AG09319 (cell line): ENCODE data around the gene CLPSL1.

Experiments
- DNase-seq: peaks from one replicate; pipeline ENCODE4 v3.0.0-alpha.2; 2010; ENCODE audit warnings: low read depth; ENCODE audit errors: extremely low read depth
- CTCF ChIP-seq: IDR thresholded peaks from 2 replicates; pipeline ENCODE4 v1.5.1; 2011; ENCODE audit warnings: low read depth, mild to moderate bottlenecking, inconsistent platforms, low read length, moderate library complexity

CLPSL1 gene

GRCh38 chr6:35788423-35788982, 7.7 kb downstream of the CLPSL1 start:
- DNase-seq, result no peak
- TF ChIP-seq CTCF, result no peak

- TF ChIP-seq CTCF, result no peak
- no peak for DNase-seq
These were observed 9.9 kb downstream of the CLPSL1 start for GRCh38 chr6:35790683-35791082.

GRCh38 chr6:35794536-35795452, 14.0 kb downstream of the CLPSL1 start:
- DNase-seq, result no peak
- no peak for TF ChIP-seq CTCF

GRCh38 chr6:35795453-35796071, 14.7 kb downstream of the CLPSL1 start:
- DNase-seq, result no peak
- TF ChIP-seq CTCF, result no peak

- TF ChIP-seq CTCF, result no peak
- no peak for DNase-seq
These were observed 15.4 kb downstream of the CLPSL1 start for GRCh38 chr6:35796236-35796635.

GRCh38 chr6:35797837-35798526, 17.2 kb downstream of the CLPSL1 start:
- no peak for DNase-seq

More at GRCh38 chr6:35797837-35798526, 17.2 kb downstream of the CLPSL1 start:
- TF ChIP-seq CTCF, result no peak
